Endothelial cell of umbilical vein (primary cell): ENCODE data around the gene CCDC91. TPM values are rescaled to one million over a fixed set of nuclear protein-coding genes. Genes with fewer than 3 reads are reported as not detected.

Source experiments
- BruUV-seq: library from RNA; stranded (reverse); fragments of 400-500 nt; replicated peaks from 2 replicates; lab custom pipeline; 2021; lab: Mats Ljungman, UMichigan
- CTCF ChIA-PET: fragments of 300-600, 350-600 bp; sonication (Branson Sonifier 250); formaldehyde crosslinking; loops from one replicate; lab custom pipeline; 2021; ENCODE audit warnings: antibody characterized with exemption, inconsistent platforms; lab: Charles Lee
- POLR2A ChIA-PET: fragments of 300-600, 350-600 bp; sonication (Branson Sonifier 250); formaldehyde crosslinking; loops from one replicate; lab custom pipeline; 2021; ENCODE audit warnings: antibody characterized with exemption, inconsistent platforms; lab: Charles Lee
- DNase-seq: peaks from one replicate; pipeline ENCODE4 v3.0.0-alpha.2; 2011; ENCODE audit warnings: low read depth, low spot score
- FAIRE-seq: peaks from 2 replicates; lab custom pipeline; 2011; peaks lifted over from hg19 to GRCh38; lab: Jason Lieb, UNC
- H2AFZ ChIP-seq: 2 replicates; pipeline ENCODE4 v1.6.0; 2012; ENCODE audit warnings: low read depth, low read length, control low read depth, inconsistent platforms
- H3K27ac ChIP-seq: 2 replicates; pipeline ENCODE4 v1.5.1; 2011; ENCODE audit warnings: low read depth, mild to moderate bottlenecking, control low read depth, low read length, moderate library complexity; ENCODE audit not compliant: insufficient read depth
- H3K27me3 ChIP-seq, 2 experiments: 2 replicates each; pipeline versions ENCODE4 v1.6.0 to v1.6.1; 2011; ENCODE audit warnings: low read length in 2 of 2, mixed read lengths in 1 of 2; ENCODE audit not compliant: control insufficient read depth in 2 of 2, insufficient read depth in 2 of 2
- H3K36me3 ChIP-seq, 2 experiments: 2 replicates in 1 of 2; 3 replicates in 1 of 2; pipeline ENCODE4 v1.5.1; 2011; ENCODE audit warnings: low read length in 2 of 2, mild to moderate bottlenecking in 1 of 2, moderate library complexity in 1 of 2; ENCODE audit not compliant: control insufficient read depth in 2 of 2, insufficient read depth in 2 of 2; ENCODE audit errors: extremely low read depth in 1 of 2
- H3K4me1 ChIP-seq: 3 replicates; pipeline ENCODE4 v1.5.1; 2011; ENCODE audit warnings: mild to moderate bottlenecking, low read length; ENCODE audit not compliant: control insufficient read depth, insufficient read depth; ENCODE audit errors: extremely low read depth
- H3K4me2 ChIP-seq: 2 replicates; pipeline ENCODE4 v1.6.1; 2011; ENCODE audit warnings: low read length, control low read depth, mixed read lengths; ENCODE audit not compliant: insufficient read depth
- H3K4me3 ChIP-seq, 3 experiments: fragments of 200-600 bp in 1 of 3; sonication (generic), shearing (Covaris generic) in 1 of 3; replicated peaks in 1 of 3; 2 replicates each; pipeline ENCODE4 v1.5.1; 2011 to 2016; ENCODE audit warnings: control low read depth in 3 of 3, low read length in 3 of 3, mild to moderate bottlenecking in 2 of 3, inconsistent platforms in 1 of 3, low read depth in 1 of 3, moderate library complexity in 1 of 3; ENCODE audit not compliant: insufficient read depth in 1 of 3
- H3K79me2 ChIP-seq: 2 replicates; pipeline ENCODE4 v1.6.0; 2012; ENCODE audit warnings: low read length, inconsistent platforms; ENCODE audit not compliant: control insufficient read depth, insufficient read depth
- H3K9ac ChIP-seq: replicated peaks from 2 replicates; pipeline ENCODE3; 2011; ENCODE audit warnings: low read length, control low read depth; ENCODE audit not compliant: insufficient read depth; ENCODE audit errors: extremely low read depth
- H3K9me1 ChIP-seq: replicated peaks from 3 replicates; pipeline ENCODE4 v1.6.0; 2011; ENCODE audit warnings: mild to moderate bottlenecking, low read length; ENCODE audit not compliant: control insufficient read depth, insufficient read depth; ENCODE audit errors: extremely low read depth
- H3K9me3 ChIP-seq: replicated peaks from 2 replicates; pipeline ENCODE4 v1.5.1; 2012; ENCODE audit warnings: low read length, inconsistent platforms; ENCODE audit not compliant: control insufficient read depth, insufficient read depth
- H4K20me1 ChIP-seq: replicated peaks from 2 replicates; pipeline ENCODE3; 2011; ENCODE audit warnings: mild to moderate bottlenecking, low read length; ENCODE audit not compliant: control insufficient read depth, insufficient read depth; ENCODE audit errors: extremely low read depth
- EZH2 ChIP-seq: IDR thresholded peaks from 2 replicates; pipeline ENCODE4 v1.6.1; 2012; ENCODE audit warnings: borderline replicate concordance, low read depth, mild to moderate bottlenecking, moderate library complexity, low read length, inconsistent platforms; ENCODE audit not compliant: severe bottlenecking
- FOS ChIP-seq: IDR thresholded peaks from 2 replicates; pipeline ENCODE4 v1.6.1; 2011; ENCODE audit warnings: mild to moderate bottlenecking, low read length, moderate library complexity, borderline replicate concordance; ENCODE audit not compliant: insufficient read depth
- GATA2 ChIP-seq: IDR thresholded peaks from 2 replicates; pipeline ENCODE4 v1.7.0; 2011; ENCODE audit warnings: low read depth, mild to moderate bottlenecking, moderate library complexity, mixed read lengths, low read length; ENCODE audit not compliant: insufficient read length, insufficient read depth
- JUN ChIP-seq: IDR thresholded peaks from 2 replicates; pipeline ENCODE4 v1.6.1; 2011; ENCODE audit warnings: borderline replicate concordance, low read depth; ENCODE audit not compliant: insufficient read length, insufficient read depth
- MYC ChIP-seq: IDR thresholded peaks from one replicate; pipeline ENCODE4 v1.6.1; 2011; ENCODE audit warnings: mild to moderate bottlenecking, low read depth, low read length
- POLR2A ChIP-seq: IDR thresholded peaks from 2 replicates; pipeline ENCODE4 v1.6.1; 2012; ENCODE audit warnings: low read depth, mild to moderate bottlenecking, control low read depth, low read length
- POLR2AphosphoS5 ChIP-seq: IDR thresholded peaks from 2 replicates; pipeline ENCODE4 v1.6.1; 2012; ENCODE audit warnings: low read depth, mild to moderate bottlenecking, control low read depth, low read length, moderate library complexity; ENCODE audit not compliant: insufficient read depth
- dilution Hi-C: fragments of 300-500 bp; cut with MboI; formaldehyde crosslinking; loops from one replicate; pipeline ENCODE4 v1.15.0; 2019; ENCODE audit warnings: low sequenced_read_pairs; ENCODE audit not compliant: extremely low pct_ligation_motif_present
- intact Hi-C: fragments of 100-400 bp; cut with micrococcal nuclease; formaldehyde crosslinking; loops from one replicate; pipeline ENCODE4 v1.10.0; 2022
- polyA plus RNA-seq, 4 experiments: library from polyadenylated mRNA; depleted of rRNA in 3 of 4; stranded (reverse) in 3 of 4; unstranded in 1 of 4; fragments of >200 nt; gene quantifications; 2 replicates each; pipeline versions ENCODE4 v1.2.1 to v1.2.3, GENCODE V29; 2011 to 2012; ENCODE audit warnings: missing spikeins in 1 of 4
- total RNA-seq: library from RNA; stranded (reverse); gene quantifications from 2 replicates; pipeline ENCODE4 v1.2.3, GENCODE V29; 2021
- TF ChIP-seq, protein P1 (sequence below): IDR thresholded peaks from 2 replicates; pipeline ENCODE4 v1.6.1; 2011; ENCODE audit not compliant: insufficient read depth, insufficient read length
- TF ChIP-seq, protein P2 (sequence below), 2 donors: IDR thresholded peaks; 1 replicate in 1 of 2; 2 replicates in 1 of 2; pipeline ENCODE4 v1.5.1; 2011; ENCODE audit warnings: low read length in 2 of 2, mild to moderate bottlenecking in 2 of 2, moderate library complexity in 2 of 2, control low read depth in 1 of 2, inconsistent platforms in 1 of 2, low read depth in 1 of 2; ENCODE audit not compliant: insufficient read depth in 1 of 2; ENCODE audit errors: extremely low read depth in 1 of 2

The CCDC91 gene
- total and polyA plus RNA-seq, 2 donors (not counting 3 experiments of a cell fraction or from before 2014, with no cell fraction given): 3.8 to 10.5 TPM

DNA sequence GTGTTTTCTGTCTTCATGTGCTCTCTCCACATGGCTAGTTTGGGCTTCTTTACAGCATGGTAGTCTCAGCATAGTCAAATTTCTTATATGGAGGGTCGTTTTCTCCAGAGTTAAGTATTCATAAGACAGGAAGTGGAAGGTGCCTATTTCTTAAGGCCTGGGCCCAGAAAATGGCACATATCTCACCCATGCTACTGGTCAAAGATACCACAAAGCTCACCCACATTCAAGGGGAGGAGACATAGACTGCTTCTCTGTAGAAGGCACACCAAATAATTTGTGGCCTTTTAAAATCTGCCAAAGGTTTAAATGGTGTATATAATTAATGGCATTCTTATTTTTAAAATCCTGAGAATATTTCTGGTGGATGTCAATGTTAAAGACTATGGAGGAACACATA lies 44.8 kb downstream of the CCDC91 start:
- CTCF ChIA-PET: interaction anchor here (0.8 kb wide), 1 partner anchor 34 kb away, joined by 3 read pairs; no protein-coding TSS in a partner anchor
- H3K9me3 ChIP-seq: no peaks in the 10 kb centered on the region
- H3K36me3 ChIP-seq: no peaks in the 10 kb centered on the region
- dilution Hi-C loops (no loop called here), intact Hi-C loops (no loop called here)
- H3K9me1 ChIP-seq: no peaks in the 10 kb centered on the region
- no peaks in the 10 kb centered on the region for H4K20me1 ChIP-seq
- TF ChIP-seq JUN (no peak), FOS (no peak), EZH2 (no peak), MYC (no peak), GATA2 (no peak), POLR2AphosphoS5 (no peak), POLR2A (no peak)
- TF ChIP-seq, protein P1, sequence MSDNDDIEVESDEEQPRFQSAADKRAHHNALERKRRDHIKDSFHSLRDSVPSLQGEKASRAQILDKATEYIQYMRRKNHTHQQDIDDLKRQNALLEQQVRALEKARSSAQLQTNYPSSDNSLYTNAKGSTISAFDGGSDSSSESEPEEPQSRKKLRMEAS: no peak
- TF ChIP-seq, protein P2, sequence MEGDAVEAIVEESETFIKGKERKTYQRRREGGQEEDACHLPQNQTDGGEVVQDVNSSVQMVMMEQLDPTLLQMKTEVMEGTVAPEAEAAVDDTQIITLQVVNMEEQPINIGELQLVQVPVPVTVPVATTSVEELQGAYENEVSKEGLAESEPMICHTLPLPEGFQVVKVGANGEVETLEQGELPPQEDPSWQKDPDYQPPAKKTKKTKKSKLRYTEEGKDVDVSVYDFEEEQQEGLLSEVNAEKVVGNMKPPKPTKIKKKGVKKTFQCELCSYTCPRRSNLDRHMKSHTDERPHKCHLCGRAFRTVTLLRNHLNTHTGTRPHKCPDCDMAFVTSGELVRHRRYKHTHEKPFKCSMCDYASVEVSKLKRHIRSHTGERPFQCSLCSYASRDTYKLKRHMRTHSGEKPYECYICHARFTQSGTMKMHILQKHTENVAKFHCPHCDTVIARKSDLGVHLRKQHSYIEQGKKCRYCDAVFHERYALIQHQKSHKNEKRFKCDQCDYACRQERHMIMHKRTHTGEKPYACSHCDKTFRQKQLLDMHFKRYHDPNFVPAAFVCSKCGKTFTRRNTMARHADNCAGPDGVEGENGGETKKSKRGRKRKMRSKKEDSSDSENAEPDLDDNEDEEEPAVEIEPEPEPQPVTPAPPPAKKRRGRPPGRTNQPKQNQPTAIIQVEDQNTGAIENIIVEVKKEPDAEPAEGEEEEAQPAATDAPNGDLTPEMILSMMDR (IDR thresholded peaks at IDR 0.05; ENCODE audit: extremely low read depth in 1 of 2, insufficient read depth in 1 of 2, low read depth in 1 of 2, low read length in 2 of 2): no peak
- no peaks in the 10 kb centered on the region for H3K4me1 ChIP-seq
- H3K27me3 ChIP-seq: no peaks in the 10 kb centered on the region
- no peak overlapping the region for H3K9ac ChIP-seq
- BruUV-seq: no TSS peak
- no peaks in the 10 kb centered on the region for H3K79me2 ChIP-seq
- no peak overlapping the region for H2AFZ ChIP-seq
- H3K4me3 ChIP-seq: no peak overlapping the region
- H3K27ac ChIP-seq: no peak overlapping the region
- FAIRE-seq (no peak), DNase-seq (no peak)
- POLR2A ChIA-PET: no interaction called here
- H3K4me2 ChIP-seq: no peak overlapping the region
